ENCODE measurements around the gene OCLN.

GRCh38 chr5:69522035-69522434 is 29.4 kb downstream of the OCLN start:
- TF ChIP-seq CTCF (IDR thresholded peaks at IDR 0.05) (no peak), POLR2AphosphoS5 (IDR thresholded peaks at IDR 0.05; ENCODE audit: low read depth, low read length) (no peak)

Measured in Panc1 (cell line).